ENCODE data around the gene OSBP2. TPM values are rescaled to one million over a fixed set of nuclear protein-coding genes. Genes with fewer than 3 reads are reported as not detected.

Gene OSBP2
- total RNA-seq, 4 donors from 2014 or later: 3.3 to 7.7 (median 4.6) TPM; not detected in 1

- no peaks in the 10 kb centered on the region for H3K27me3 ChIP-seq
- no peaks in the 10 kb centered on the region for H3K36me3 ChIP-seq
- no peak overlapping the region for H3K27ac ChIP-seq
- no peak for DNase-seq
- H3K9me3 ChIP-seq: no peaks in the 10 kb centered on the region
- TF ChIP-seq CTCF (IDR thresholded peaks at IDR 0.05) (no peak), POLR2A (IDR thresholded peaks at IDR 0.05) (no peak)
- no peak overlapping the region for H3K4me3 ChIP-seq
- intact Hi-C loops (cut with DNase I; ENCODE audit: low total_unique reads): no loop called here
- no peaks in the 10 kb centered on the region for H3K4me1 ChIP-seq
These were observed 100.4 kb downstream of the OSBP2 start for GRCh38 chr22:30795118-30795517.

- H3K27me3 ChIP-seq: no peaks in the 10 kb centered on the region
- no peak overlapping the region for H3K4me3 ChIP-seq
- TF ChIP-seq CTCF (IDR thresholded peaks at IDR 0.05) (no peak), POLR2A (IDR thresholded peaks at IDR 0.05) (no peak)
- no peak for DNase-seq
- H3K27ac ChIP-seq: no peak overlapping the region
- no peaks in the 10 kb centered on the region for H3K9me3 ChIP-seq
- no peaks in the 10 kb centered on the region for H3K36me3 ChIP-seq
- intact Hi-C loops (cut with DNase I; ENCODE audit: low total_unique reads): no loop called here
- no peaks in the 10 kb centered on the region for H3K4me1 ChIP-seq
These were observed 107.0 kb downstream of the OSBP2 start for GRCh38 chr22:30801695-30802094.

- Histone ChIP-seq H3K4me3 (no peak overlapping the region), H3K27me3 (no peaks in the 10 kb centered on the region), H3K4me1 (no peaks in the 10 kb centered on the region), H3K36me3 (no peaks in the 10 kb centered on the region), H3K27ac (no peak overlapping the region), H3K9me3 (no peaks in the 10 kb centered on the region)
- DNase-seq: peak; percentile 55 to 79
- intact Hi-C loops (cut with DNase I; ENCODE audit: low total_unique reads): no loop called here
- TF ChIP-seq POLR2A (IDR thresholded peaks at IDR 0.05) (no peak), CTCF (IDR thresholded peaks at IDR 0.05) (peak; percentile 19 to 69 (median 50))
These were observed 107.8 kb downstream of the OSBP2 start for GRCh38 chr22:30802202-30803166.

GRCh38 chr22:30803679-30804078, 109.0 kb downstream of the OSBP2 start:
- Histone ChIP-seq H3K4me1 (no peaks in the 10 kb centered on the region), H3K36me3 (no peaks in the 10 kb centered on the region), H3K27ac (no peak overlapping the region), H3K27me3 (no peaks in the 10 kb centered on the region), H3K9me3 (no peaks in the 10 kb centered on the region), H3K4me3 (no peak overlapping the region)
- DNase-seq: no peak
- intact Hi-C loops (cut with DNase I; ENCODE audit: low total_unique reads): no loop called here
- TF ChIP-seq POLR2A (IDR thresholded peaks at IDR 0.05): no peak

GRCh38 chr22:30804626-30805025, 110.0 kb downstream of the OSBP2 start:
- H3K4me1 ChIP-seq: no peaks in the 10 kb centered on the region
- no peak overlapping the region for H3K4me3 ChIP-seq
- no peaks in the 10 kb centered on the region for H3K9me3 ChIP-seq
- no peak for TF ChIP-seq POLR2A (IDR thresholded peaks at IDR 0.05)
- TF ChIP-seq CTCF (IDR thresholded peaks at IDR 0.05): no peak
- no peaks in the 10 kb centered on the region for H3K27me3 ChIP-seq
- no peak for DNase-seq
- intact Hi-C loops (cut with DNase I; ENCODE audit: low total_unique reads): no loop called here
- H3K36me3 ChIP-seq: no peaks in the 10 kb centered on the region
- no peak overlapping the region for H3K27ac ChIP-seq
